Lower lobe of right lung (tissue), 2 donors: ENCODE results near the gene ABLIM1. TPM values are rescaled to one million over a fixed set of nuclear protein-coding genes. Genes with fewer than 3 reads are reported as not detected.

Experiments
- ATAC-seq, 2 donors: fragments of 200-7000 bp; cut with Tn5 transposase; one replicate each; pipeline ENCODE4 v1.9.1; 2020 to 2022; ENCODE audit warnings: mild to moderate bottlenecking in 2 of 2, moderate library complexity in 2 of 2
- DNase-seq: peaks from one replicate; pipeline ENCODE4 v3.0.0-alpha.2; 2020
- H3K27ac ChIP-seq: fragments of 200-600 bp; one replicate; pipeline ENCODE4 v1.8.0; 2022
- H3K27me3 ChIP-seq: fragments of 200-600 bp; one replicate; pipeline ENCODE4 v1.8.0; 2022; ENCODE audit warnings: low read depth
- H3K36me3 ChIP-seq: fragments of 200-600 bp; one replicate; pipeline ENCODE4 v1.8.0; 2022; ENCODE audit warnings: mild to moderate bottlenecking
- H3K4me1 ChIP-seq: fragments of 200-600 bp; one replicate; pipeline ENCODE4 v1.8.0; 2022
- H3K4me3 ChIP-seq: fragments of 200-600 bp; one replicate; pipeline ENCODE4 v1.8.0; 2022; ENCODE audit warnings: mild to moderate bottlenecking
- H3K9me3 ChIP-seq: fragments of 200-600 bp; one replicate; pipeline ENCODE4 v1.8.0; 2022
- intact Hi-C: fragments of 100-400 bp; cut with DNase I; formaldehyde crosslinking; loops from one replicate; pipeline ENCODE4 v1.11.0; 2022
- total RNA-seq: library from RNA; stranded (reverse); fragmentation: NEBNext Ultra II Directional; extraction: Animal tissue kit (Norgen Biotek cat#: 25700); gene quantifications from one replicate; pipeline ENCODE4 v1.2.1, GENCODE V29; 2021
- TF ChIP-seq, protein P1 (sequence below): fragments of 200-600 bp; IDR thresholded peaks from one replicate; pipeline ENCODE4 v1.8.0; 2022; ENCODE audit warnings: antibody characterized with exemption, mild to moderate bottlenecking
- donor health status: DM: no; HTN: yes; CAD: no; lungs with severe emphysema.

The ABLIM1 gene
- total RNA-seq, 1 donor from 2014 or later = 106 TPM

GRCh38 chr10:114544045-114544659 lies 113.9 kb downstream of the ABLIM1 start:
- TF ChIP-seq, protein P1, sequence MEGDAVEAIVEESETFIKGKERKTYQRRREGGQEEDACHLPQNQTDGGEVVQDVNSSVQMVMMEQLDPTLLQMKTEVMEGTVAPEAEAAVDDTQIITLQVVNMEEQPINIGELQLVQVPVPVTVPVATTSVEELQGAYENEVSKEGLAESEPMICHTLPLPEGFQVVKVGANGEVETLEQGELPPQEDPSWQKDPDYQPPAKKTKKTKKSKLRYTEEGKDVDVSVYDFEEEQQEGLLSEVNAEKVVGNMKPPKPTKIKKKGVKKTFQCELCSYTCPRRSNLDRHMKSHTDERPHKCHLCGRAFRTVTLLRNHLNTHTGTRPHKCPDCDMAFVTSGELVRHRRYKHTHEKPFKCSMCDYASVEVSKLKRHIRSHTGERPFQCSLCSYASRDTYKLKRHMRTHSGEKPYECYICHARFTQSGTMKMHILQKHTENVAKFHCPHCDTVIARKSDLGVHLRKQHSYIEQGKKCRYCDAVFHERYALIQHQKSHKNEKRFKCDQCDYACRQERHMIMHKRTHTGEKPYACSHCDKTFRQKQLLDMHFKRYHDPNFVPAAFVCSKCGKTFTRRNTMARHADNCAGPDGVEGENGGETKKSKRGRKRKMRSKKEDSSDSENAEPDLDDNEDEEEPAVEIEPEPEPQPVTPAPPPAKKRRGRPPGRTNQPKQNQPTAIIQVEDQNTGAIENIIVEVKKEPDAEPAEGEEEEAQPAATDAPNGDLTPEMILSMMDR = no peak
- intact Hi-C loops = no loop called here
- Histone ChIP-seq H3K27ac (no peak overlapping the region), H3K4me1 (peaks cover 28% of the 10 kb centered on the region), H3K27me3 (no peaks in the 10 kb centered on the region), H3K9me3 (no peaks in the 10 kb centered on the region), H3K36me3 (peaks cover 20% of the 10 kb centered on the region), H3K4me3 (no peak overlapping the region)
- DNase-seq (no peak), ATAC-seq (peak in 1 of 2 donors; percentile 29)

GRCh38 chr10:114543456-114543855 lies 114.6 kb downstream of the ABLIM1 start:
- Histone ChIP-seq H3K27me3 (no peaks in the 10 kb centered on the region), H3K4me3 (no peak overlapping the region), H3K9me3 (no peaks in the 10 kb centered on the region), H3K36me3 (peaks cover 20% of the 10 kb centered on the region), H3K27ac (no peak overlapping the region), H3K4me1 (peaks cover 35% of the 10 kb centered on the region)
- intact Hi-C loops = no loop called here
- TF ChIP-seq, protein P1 = no peak
- DNase-seq (no peak), ATAC-seq (no peak)

- ATAC-seq (no peak), DNase-seq (no peak)
- no peak overlapping the region for H3K27ac ChIP-seq
- no peak overlapping the region for H3K4me3 ChIP-seq
- TF ChIP-seq, protein P1 = no peak
- H3K9me3 ChIP-seq = no peaks in the 10 kb centered on the region
- H3K27me3 ChIP-seq = no peaks in the 10 kb centered on the region
- peaks cover 20% of the 10 kb centered on the region for H3K36me3 ChIP-seq
- intact Hi-C loops = no loop called here
- H3K4me1 ChIP-seq = peaks cover 38% of the 10 kb centered on the region
These were observed 115.7 kb downstream of the ABLIM1 start for GRCh38 chr10:114542373-114542772.

DNA sequence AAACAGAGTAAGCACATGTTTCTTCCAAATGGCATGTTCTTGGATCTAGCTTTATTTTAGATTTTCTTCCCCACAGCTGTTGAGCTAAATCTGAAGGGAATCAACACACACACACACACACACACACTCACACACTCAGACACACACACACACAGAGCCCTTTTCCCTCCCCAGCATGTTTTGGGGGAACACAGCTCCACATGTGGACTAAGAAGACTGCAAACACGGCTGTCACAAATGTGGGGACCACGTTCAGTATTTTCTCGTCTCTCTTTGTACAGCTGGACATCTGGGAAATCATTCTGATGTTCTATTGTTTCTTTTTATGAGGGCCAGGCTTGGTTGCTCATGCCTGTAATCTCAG lies 116.3 kb downstream of the ABLIM1 start:
- Histone ChIP-seq H3K27me3 (no peaks in the 10 kb centered on the region), H3K4me3 (no peak overlapping the region), H3K36me3 (peaks cover 20% of the 10 kb centered on the region), H3K27ac (peak overlapping the region; percentile 46), H3K4me1 (peaks cover 38% of the 10 kb centered on the region), H3K9me3 (no peaks in the 10 kb centered on the region)
- intact Hi-C loops = no loop called here
- DNase-seq (no peak), ATAC-seq (no peak)
- TF ChIP-seq, protein P1 = no peak

GRCh38 chr10:114541081-114541796 lies 116.8 kb downstream of the ABLIM1 start:
- Histone ChIP-seq H3K9me3 (no peaks in the 10 kb centered on the region), H3K4me1 (peaks cover 38% of the 10 kb centered on the region), H3K27me3 (no peaks in the 10 kb centered on the region), H3K36me3 (peaks cover 16% of the 10 kb centered on the region), H3K27ac (peak overlapping the region; percentile 46), H3K4me3 (no peak overlapping the region)
- DNase-seq (no peak), ATAC-seq (peak; percentile 83)
- intact Hi-C loops = no loop called here
- TF ChIP-seq, protein P1 = no peak
